CD4-positive, alpha-beta T cell treated with Interferon alpha-2 for 1 hour (primary cell): ENCODE results near the gene IQGAP1.
"Not testable (repeated sequence)": the region's sequence is repeated elsewhere in the genome, so short reads cannot be mapped to it uniquely, and the experiment has no call there.

ENCODE experiments used
- DNase-seq, 2 donors: peaks; one replicate each; pipeline ENCODE4 v3.0.0-alpha.2; 2020 to 2022

The IQGAP1 gene, protein sequence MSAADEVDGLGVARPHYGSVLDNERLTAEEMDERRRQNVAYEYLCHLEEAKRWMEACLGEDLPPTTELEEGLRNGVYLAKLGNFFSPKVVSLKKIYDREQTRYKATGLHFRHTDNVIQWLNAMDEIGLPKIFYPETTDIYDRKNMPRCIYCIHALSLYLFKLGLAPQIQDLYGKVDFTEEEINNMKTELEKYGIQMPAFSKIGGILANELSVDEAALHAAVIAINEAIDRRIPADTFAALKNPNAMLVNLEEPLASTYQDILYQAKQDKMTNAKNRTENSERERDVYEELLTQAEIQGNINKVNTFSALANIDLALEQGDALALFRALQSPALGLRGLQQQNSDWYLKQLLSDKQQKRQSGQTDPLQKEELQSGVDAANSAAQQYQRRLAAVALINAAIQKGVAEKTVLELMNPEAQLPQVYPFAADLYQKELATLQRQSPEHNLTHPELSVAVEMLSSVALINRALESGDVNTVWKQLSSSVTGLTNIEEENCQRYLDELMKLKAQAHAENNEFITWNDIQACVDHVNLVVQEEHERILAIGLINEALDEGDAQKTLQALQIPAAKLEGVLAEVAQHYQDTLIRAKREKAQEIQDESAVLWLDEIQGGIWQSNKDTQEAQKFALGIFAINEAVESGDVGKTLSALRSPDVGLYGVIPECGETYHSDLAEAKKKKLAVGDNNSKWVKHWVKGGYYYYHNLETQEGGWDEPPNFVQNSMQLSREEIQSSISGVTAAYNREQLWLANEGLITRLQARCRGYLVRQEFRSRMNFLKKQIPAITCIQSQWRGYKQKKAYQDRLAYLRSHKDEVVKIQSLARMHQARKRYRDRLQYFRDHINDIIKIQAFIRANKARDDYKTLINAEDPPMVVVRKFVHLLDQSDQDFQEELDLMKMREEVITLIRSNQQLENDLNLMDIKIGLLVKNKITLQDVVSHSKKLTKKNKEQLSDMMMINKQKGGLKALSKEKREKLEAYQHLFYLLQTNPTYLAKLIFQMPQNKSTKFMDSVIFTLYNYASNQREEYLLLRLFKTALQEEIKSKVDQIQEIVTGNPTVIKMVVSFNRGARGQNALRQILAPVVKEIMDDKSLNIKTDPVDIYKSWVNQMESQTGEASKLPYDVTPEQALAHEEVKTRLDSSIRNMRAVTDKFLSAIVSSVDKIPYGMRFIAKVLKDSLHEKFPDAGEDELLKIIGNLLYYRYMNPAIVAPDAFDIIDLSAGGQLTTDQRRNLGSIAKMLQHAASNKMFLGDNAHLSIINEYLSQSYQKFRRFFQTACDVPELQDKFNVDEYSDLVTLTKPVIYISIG (N-terminal part only)

GRCh38 chr15:90387534-90388461 is at the start of gene IQGAP1:
TSS of gene IQGAP1 (plus strand) at chr15:90388242. CDS start at chr15:90388342, 100 bp downstream.
- peak; percentile 98 to 99 for DNase-seq

DNA sequence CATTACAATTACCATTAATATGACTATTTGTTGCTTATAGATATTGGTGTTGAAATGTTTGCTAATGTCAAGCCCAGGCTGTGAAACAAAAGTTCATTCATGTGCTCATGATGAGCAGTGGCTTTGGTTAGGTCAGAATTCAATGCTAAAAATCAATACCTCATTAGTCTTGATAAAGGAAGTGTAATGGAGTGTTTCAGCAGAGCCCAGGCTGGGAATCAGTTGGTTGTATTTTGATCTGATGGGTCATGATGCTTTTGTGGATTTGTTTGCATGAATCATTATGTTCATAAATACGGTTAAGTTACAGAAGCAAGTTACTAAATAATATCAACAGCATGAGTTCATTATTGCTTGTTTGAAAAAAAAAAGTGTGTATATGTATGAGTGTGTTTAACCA is 49.5 kb upstream of the IQGAP1 start:
- DNase-seq, result no peak

DNA sequence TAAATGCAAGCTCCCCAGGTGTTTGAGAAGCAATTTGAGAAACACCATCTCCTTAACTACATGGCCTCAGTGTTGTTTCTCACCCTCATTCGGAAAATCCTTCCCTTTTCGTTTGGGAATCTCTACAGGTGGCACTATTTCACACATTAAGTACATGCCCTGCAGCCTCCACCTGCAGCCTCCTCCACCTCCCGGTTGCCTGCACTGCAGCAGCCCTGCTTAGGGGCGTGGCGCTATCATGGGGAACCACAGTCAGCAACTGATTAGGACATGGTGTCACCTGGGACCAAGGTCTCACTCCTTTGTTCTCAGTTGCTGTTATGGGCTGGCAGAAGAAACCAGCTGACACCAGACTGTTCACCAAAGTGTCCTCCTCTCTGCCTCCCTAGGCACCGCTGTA is 47.7 kb upstream of the IQGAP1 start:
- no peak for DNase-seq

DNA sequence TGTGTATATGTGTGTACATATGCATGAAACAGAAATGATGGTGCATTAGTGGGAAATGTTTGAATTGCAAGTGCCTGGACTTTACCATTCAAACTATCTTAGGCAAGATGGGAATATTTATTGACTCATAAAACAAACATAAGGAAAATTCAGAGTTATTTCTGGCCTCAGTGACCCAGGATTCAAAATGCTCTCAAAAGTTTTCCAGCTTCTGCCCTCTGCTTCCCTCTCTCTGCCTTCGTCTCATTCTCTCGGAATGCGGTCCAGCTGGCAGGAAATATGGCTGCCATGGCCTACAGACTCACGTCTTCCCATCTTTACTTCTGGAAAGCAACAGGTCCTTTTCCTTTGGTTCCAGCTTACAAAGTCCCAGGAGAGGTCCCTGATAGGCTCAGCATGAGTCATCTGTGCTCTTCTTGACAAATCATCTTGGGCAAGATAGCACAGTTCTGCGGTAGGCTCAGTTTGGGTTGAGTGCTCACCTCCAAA is 44.7 kb upstream of the IQGAP1 start:
- no peak for DNase-seq

DNA sequence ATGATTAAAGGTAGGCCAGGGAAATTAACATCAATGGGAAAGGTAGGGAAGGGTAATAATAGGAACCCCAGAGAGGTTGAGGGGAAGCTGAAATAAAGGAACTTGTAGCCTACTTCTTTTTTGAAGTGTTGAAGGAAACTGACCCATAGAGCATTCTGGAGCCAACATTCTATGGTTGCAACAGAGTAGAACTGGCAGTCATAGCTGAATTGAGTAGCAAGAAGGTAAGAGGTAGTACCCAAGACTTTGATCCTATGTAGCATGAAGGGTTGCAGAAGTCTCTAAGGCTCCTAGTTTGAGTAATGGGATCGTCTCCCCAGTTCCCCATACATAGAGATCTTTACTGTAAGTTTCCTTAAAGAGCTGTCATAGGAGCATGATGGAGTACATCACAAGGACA is 43.4 kb upstream of the IQGAP1 start:
- DNase-seq, result no peak

DNA sequence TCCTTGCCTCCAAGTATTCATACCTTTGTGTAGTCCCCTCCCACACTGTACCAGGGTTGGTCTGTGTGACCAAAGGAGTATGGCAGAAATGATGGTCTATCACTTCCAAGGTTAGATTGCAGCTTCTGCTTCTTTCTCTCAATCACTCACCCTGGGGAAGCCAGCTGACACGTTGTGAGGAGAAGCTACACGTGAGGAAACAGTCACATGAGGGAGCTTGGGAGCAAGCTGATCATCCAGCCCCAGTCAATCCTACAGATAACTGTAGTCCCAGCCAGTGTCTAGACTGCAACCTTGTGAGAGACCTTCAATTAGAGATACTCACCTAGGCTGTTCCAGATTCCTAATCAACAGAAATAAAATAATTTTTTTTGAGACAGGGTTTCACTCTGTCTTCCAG is 42.2 kb upstream of the IQGAP1 start:
- DNase-seq, result no peak

DNA sequence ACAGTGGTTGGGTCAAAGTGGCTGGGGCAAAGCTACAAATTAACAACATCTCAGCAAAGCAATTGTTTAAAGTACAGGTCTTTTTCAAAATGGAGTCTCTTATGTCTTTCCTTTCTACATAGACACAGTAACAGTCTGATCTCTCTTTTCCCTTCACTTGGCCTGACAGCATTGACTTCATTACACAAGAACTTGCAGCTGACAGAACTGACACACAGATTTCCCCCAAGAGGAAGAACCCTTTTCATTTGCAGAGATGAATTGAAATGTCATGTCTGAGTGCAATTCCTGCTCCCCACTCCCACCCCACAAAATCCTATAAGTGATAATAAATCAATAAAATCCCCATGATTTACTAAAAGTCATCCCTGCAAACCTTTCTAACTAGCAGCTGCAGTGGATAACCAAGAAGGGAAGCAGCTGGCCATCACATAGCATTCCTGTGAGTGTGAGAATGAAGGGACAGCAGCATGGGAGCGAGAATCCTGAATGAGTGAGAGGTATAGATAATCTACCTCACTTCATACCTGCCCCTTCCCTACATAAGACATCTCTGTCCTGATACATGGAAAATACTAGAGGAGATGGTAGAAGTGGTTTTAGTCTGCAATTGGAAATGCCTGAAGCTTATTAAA is 40.5 kb upstream of the IQGAP1 start:
- DNase-seq, result not testable (repeated sequence)

DNA sequence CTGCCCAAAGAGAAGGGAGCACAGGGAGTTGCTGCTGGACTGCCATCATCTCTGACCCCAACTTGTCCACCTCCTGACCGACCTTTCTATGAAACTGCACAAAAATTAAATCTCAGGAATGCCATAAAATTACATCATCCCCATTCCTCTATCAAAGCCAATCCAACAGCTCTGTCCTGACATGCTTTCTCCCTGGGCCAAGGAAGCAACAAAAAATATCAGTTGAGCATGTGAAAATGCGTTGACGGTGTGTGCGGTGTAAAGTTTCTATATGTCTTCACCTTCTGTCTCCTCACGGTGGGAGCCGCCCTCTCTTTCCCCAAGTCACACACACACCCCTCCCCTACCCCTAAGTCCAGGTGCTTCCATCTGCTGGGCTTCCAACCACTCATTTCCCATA is 39.6 kb upstream of the IQGAP1 start:
- DNase-seq, result no peak

- DNase-seq, result no peak
These were observed 39.0 kb upstream of the IQGAP1 start for GRCh38 chr15:90349072-90349471.

- peak in 1 of 2 donors; percentile 22 for DNase-seq
These were observed 38.2 kb upstream of the IQGAP1 start for GRCh38 chr15:90349821-90350220.

DNA sequence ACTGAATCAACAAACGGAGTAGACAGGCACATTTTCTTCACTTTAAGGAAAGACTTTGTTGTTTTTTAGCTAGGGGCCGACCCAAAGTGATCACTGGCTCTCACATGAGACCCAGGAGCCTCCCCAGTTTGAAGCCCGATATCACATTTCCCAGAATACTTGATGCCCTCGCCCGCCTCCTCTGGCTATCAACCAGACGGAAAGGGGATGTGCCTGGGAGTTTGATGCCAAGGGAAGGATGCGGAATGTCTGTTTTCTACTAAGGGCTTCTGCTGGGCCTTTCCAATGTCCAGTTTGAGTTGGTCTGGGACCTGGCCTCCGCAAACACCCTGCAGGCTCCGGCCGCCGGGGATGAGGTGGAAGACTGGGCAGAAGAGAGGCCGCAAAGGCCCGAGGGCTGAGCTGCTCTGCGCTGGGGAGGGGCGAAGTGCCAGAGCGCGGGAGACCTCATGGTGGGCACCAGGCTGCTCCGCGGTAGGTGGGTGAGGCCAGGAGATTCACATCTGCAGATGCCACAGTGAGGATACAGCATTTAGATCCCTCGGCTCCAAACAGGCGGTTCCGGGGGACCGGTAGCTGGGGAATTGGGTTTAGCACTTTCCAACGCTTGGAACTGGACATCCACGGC is 36.4 kb upstream of the IQGAP1 start:
- DNase-seq, result no peak

GRCh38 chr15:90352107-90352893 is 35.7 kb upstream of the IQGAP1 start, which contains the start of gene ZNF774:
TSS of gene ZNF774 (plus strand) at chr15:90352284. CDS start at chr15:90354661, 2,377 bp downstream.
- peak; percentile 91 to 97 for DNase-seq

- DNase-seq, result no peak
These were observed 33.1 kb upstream of the IQGAP1 start for GRCh38 chr15:90354986-90355385.

- DNase-seq, result no peak
These were observed 29.7 kb upstream of the IQGAP1 start for GRCh38 chr15:90358124-90359033.

DNA sequence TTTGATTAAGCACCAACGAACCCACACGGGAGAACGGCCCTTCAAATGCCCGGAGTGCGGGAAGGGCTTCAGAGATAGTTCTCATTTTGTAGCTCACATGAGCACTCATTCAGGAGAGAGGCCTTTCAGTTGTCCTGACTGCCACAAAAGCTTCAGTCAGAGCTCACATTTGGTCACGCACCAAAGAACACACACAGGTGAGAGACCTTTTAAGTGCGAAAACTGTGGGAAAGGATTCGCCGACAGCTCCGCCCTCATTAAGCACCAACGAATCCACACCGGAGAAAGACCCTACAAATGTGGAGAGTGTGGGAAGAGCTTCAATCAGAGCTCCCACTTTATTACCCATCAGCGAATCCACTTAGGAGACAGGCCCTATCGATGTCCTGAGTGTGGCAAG is 27.3 kb upstream of the IQGAP1 start:
- DNase-seq, result no peak

GRCh38 chr15:90362936-90363212 is 25.2 kb upstream of the IQGAP1 start:
- DNase-seq, result no peak

DNA sequence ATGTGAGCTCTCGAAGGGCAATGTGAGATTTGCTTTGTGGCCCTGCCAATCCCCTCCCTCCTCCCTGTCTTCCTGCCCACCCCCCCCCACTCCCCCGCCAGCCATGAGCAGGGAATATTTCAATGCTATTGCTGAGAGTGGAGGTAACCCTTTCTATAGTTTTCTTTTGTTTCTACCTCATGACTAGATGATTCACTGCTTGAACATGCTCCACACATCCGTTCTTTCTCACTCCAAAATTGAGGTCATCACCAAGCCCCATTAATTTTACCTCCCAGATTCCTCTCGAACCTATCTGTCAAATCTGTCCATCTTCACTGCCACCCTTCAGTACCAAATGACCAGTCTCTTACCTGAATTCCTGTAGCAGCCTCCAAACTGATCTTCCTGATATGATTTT is 23.8 kb upstream of the IQGAP1 start:
- no peak for DNase-seq

DNA sequence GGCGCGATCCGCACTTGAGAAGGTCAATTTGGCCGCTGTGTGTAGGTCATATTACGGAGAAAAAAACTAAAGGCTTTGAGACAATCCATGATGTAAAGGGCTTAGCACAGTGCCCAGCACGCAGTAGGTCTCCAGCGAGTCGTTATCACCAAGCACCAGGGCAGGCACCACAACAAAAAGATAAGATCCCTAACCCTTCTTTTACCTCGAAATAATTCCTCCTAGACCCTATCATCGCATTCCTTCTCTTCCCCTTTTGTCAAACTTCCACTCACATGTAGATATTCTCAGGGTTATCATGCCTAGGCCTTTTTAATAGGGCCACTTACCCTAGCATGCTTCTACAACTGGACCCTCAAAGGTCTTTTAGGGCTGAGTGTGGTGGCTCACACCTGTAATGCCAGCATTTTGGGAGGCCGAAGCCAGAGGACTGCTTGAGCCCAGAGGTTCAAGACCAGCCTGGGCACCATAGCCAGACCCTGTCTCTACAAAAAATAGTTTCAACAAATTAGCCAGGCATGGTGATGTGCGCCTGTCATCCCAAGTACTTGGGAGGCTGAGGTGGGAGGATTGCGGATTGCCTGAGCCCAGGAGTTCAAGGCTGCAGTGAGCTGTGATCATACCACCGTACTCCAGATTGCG is 22.5 kb upstream of the IQGAP1 start:
- DNase-seq, result no peak
